Melanocyte of skin (primary cell): Measurements from ENCODE around the gene GSDMA. TPM values are rescaled to one million over a fixed set of nuclear protein-coding genes. Genes with fewer than 3 reads are reported as not detected.

ENCODE experiments used
- small RNA-seq, 2 donors: library from RNA; depleted of rRNA; stranded (forward); fragments of <200 nt; gene quantifications; one replicate each; pipeline ENCODE3, GENCODE V24; 2012
- total RNA-seq, 2 donors: library from RNA; depleted of rRNA; stranded (reverse); fragments of >200 nt; gene quantifications; 2 replicates each; pipeline ENCODE4 v1.2.3, GENCODE V29; 2012

GSDMA gene
- total RNA-seq = not detected

DNA sequence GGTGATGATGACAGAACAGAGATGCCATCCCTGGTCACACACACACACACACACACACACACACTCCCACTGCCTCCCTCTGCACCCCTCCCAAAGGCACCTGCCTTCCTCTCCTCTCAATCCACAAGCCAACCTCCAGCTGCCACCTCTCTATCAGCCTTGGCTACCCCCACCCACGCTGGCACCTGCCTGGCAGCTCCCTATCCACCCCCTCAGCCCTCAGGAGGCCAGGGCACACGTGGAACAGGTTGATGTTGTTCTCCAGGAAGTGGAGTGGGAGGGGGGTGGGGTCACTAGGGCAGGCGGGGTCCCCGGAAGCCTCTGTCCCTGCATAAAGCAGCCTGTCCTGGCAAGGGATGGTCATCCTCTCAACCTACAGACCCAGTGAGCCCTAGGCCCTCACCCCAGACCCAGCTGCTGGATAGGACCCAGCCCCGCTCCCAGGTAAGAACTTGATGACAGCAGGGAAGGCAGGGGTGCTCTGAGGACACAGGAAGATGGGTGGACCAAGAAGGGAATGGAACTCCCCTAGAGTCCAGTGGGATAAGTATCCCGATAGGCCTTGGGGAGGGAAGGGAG is at the start of gene GSDMA:
Gene GSDMA, plus strand, starts transcription at position 363 of the 579 bp plus-strand sequence. CDS start 2,684 bp downstream, outside the sequence.

GRCh38 chr17:39927101-39927928 is 35.5 kb upstream of the GSDMA start, which contains the start of the genes LRRC3C and ORMDL3:
TSS of gene LRRC3C (plus strand) at chr17:39927732. CDS start at chr17:39941524, 13,792 bp downstream.
TSS of gene ORMDL3 (minus strand) at chr17:39927601. CDS start at chr17:39924203, 3,398 bp downstream.

DNA sequence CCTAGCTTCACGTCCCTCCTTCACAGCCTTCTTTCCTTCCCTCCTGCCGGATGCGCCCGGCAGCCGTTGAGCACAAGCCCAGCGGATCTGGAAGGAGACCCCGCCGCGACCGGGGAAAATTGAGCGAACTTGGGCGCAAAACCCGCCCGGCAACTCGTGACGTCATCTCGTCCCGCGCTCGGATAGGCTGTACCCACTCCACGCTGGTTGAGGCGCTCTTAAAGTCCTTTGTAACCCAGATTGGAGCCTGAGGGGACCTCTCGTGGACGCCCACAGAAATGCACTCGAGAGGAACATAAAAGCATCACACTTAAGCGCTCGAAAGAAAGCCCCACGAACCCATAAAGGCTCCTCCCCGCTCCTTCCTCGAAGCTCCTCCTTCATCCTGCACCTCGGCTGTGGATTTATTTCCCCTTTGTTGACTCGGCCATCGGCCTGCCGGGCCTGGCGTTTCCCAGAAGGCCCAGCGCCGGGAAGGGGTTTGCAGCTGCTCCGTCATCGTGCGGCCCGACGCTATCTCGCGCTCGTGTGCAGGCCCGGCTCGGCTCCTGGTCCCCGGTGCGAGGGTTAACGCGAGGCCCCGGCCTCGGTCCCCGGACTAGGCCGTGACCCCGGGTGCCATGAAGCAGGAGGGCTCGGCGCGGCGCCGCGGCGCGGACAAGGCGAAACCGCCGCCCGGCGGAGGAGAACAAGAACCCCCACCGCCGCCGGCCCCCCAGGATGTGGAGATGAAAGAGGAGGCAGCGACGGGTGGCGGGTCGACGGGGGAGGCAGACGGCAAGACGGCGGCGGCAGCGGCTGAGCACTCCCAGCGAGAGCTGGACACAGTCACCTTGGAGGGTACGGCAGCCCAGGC is 17.8 kb downstream of the GSDMA start, which contains the start of gene PSMD3:
Gene PSMD3, plus strand, starts transcription at position 457 of the 856 bp plus-strand sequence. Its CDS starts 164 bp downstream, at position 621.

DNA sequence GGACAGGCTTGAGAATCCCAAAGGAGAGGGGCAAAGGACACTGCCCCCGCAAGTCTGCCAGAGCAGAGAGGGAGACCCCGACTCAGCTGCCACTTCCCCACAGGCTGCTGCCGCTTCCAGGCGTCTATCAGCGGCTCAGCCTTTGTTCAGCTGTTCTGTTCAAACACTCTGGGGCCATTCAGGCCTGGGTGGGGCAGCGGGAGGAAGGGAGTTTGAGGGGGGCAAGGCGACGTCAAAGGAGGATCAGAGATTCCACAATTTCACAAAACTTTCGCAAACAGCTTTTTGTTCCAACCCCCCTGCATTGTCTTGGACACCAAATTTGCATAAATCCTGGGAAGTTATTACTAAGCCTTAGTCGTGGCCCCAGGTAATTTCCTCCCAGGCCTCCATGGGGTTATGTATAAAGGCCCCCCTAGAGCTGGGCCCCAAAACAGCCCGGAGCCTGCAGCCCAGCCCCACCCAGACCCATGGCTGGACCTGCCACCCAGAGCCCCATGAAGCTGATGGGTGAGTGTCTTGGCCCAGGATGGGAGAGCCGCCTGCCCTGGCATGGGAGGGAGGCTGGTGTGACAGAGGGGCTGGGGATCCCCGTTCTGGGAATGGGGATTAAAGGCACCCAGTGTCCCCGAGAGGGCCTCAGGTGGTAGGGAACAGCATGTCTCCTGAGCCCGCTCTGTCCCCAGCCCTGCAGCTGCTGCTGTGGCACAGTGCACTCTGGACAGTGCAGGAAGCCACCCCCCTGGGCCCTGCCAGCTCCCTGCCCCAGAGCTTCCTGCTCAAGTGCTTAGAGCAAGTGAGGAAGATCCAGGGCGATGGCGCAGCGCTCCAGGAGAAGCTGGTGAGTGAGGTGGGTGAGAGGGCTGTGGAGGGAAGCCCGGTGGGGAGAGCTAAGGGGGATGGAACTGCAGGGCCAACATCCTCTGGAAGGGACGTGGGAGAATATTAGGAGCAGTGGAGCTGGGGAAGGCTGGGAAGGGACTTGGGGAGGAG is 52.5 kb downstream of the GSDMA start, which contains the start of gene CSF3:
Gene CSF3, plus strand, starts transcription at position 436 of the 993 bp plus-strand sequence. Its CDS starts 35 bp downstream, at position 471.

Small RNA genes within 50 kb of the gene (small RNA-seq; reads per million reads assigned to genes)
- gene SNORD124 = 266 to 760 reads per million in 2 donors

Other genes starting within 250 kb of the GSDMA start
- gene MIEN1, start 232.5 kb upstream of the GSDMA start, total RNA-seq = 10 to 100 TPM; 19.6 to 26.8 TPM
- gene GRB7, start 225.1 kb upstream of the GSDMA start, total RNA-seq = under 1 TPM in 1 of 2 donors, not detected in 1; 0.33 TPM
- gene IKZF3, start 98.7 kb upstream of the GSDMA start, total RNA-seq = not detected
- gene ZPBP2, start 94.8 kb upstream of the GSDMA start, total RNA-seq = not detected
- gene GSDMB, start 44.4 kb upstream of the GSDMA start, total RNA-seq = 1 to 10 TPM; 1.7 to 2.0 TPM
- 10 to 100 TPM; 21.3 to 35.8 TPM for gene ORMDL3, start 35.4 kb upstream of the GSDMA start, total RNA-seq
- not detected for gene LRRC3C, start 35.3 kb upstream of the GSDMA start, total RNA-seq
- 100 to 1,000 TPM; 112 to 167 TPM for gene PSMD3, start 17.8 kb downstream of the GSDMA start, total RNA-seq
- 1 to 10 TPM in 1 of 2 donors, not detected in 1; 1.0 TPM for gene CSF3, start 52.4 kb downstream of the GSDMA start, total RNA-seq
- gene MED24, start 91.4 kb downstream of the GSDMA start, total RNA-seq = 10 to 100 TPM; 75.7 to 79.3 TPM
- 10 to 100 TPM; 24.1 to 27.0 TPM for gene THRA, start 100.0 kb downstream of the GSDMA start, total RNA-seq
- 1 to 10 TPM; 2.4 to 3.3 TPM for gene NR1D1, start 137.6 kb downstream of the GSDMA start, total RNA-seq
- 10 to 100 TPM; 41.6 to 48.3 TPM for gene MSL1, start 159.0 kb downstream of the GSDMA start, total RNA-seq
- gene CASC3, start 177.5 kb downstream of the GSDMA start, total RNA-seq = 10 to 100 TPM; 34.4 to 34.6 TPM
- gene RAPGEFL1, start 214.5 kb downstream of the GSDMA start, total RNA-seq = 1 to 10 TPM; 2.8 to 3.3 TPM